Fibroblast of the conjunctiva (primary cell): ENCODE measurements around the gene DCAF8.

ENCODE experiments used
- DNase-seq: peaks from one replicate; pipeline ENCODE4 v3.0.0-alpha.2; 2010; ENCODE audit warnings: low read depth

DCAF8 gene

GRCh38 chr1:160205242-160206035 lies 56.9 kb downstream of the DCAF8 start, which contains the start of gene PEA15:
Gene PEA15, plus strand, starts transcription at chr1:160205384. Its CDS starts 6,161 bp downstream, at chr1:160211545.
- DNase-seq, result no peak

- DNase-seq, result no peak
These were observed 57.7 kb downstream of the DCAF8 start for GRCh38 chr1:160204526-160205241.

- DNase-seq, result no peak
These were observed 61.6 kb downstream of the DCAF8 start for GRCh38 chr1:160200786-160201185.

GRCh38 chr1:160197231-160197630 lies 65.1 kb downstream of the DCAF8 start:
- no peak for DNase-seq

GRCh38 chr1:160196143-160196542 lies 66.2 kb downstream of the DCAF8 start:
- no peak for DNase-seq

- DNase-seq, result no peak
These were observed 67.7 kb downstream of the DCAF8 start for GRCh38 chr1:160194737-160195059.

GRCh38 chr1:160193832-160194736 lies 68.3 kb downstream of the DCAF8 start:
- no peak for DNase-seq

GRCh38 chr1:160193091-160193819 lies 69.1 kb downstream of the DCAF8 start:
- peak; percentile 79 for DNase-seq

- no peak for DNase-seq
These were observed 70.1 kb downstream of the DCAF8 start for GRCh38 chr1:160192234-160192633.

GRCh38 chr1:160191756-160192155 lies 70.6 kb downstream of the DCAF8 start:
- no peak for DNase-seq

- no peak for DNase-seq
These were observed 72.4 kb downstream of the DCAF8 start, which contains the start of gene CASQ1 for GRCh38 chr1:160189649-160190625. Gene CASQ1, plus strand, starts transcription at chr1:160190575. Its CDS starts 177 bp downstream, at chr1:160190752.

GRCh38 chr1:160188341-160188740 lies 74.0 kb downstream of the DCAF8 start:
- no peak for DNase-seq

- DNase-seq, result no peak
These were observed 74.9 kb downstream of the DCAF8 start for GRCh38 chr1:160187407-160187806.

GRCh38 chr1:160186729-160187128 lies 75.6 kb downstream of the DCAF8 start:
- no peak for DNase-seq

- no peak for DNase-seq
These were observed 76.1 kb downstream of the DCAF8 start for GRCh38 chr1:160186246-160186645.

GRCh38 chr1:160179336-160179735 lies 83.0 kb downstream of the DCAF8 start:
- no peak for DNase-seq

- no peak for DNase-seq
These were observed 83.6 kb downstream of the DCAF8 start for GRCh38 chr1:160178731-160179130.

- DNase-seq, result no peak
These were observed 84.7 kb downstream of the DCAF8 start for GRCh38 chr1:160177667-160178066.

GRCh38 chr1:160177231-160177630 lies 85.1 kb downstream of the DCAF8 start:
- DNase-seq, result no peak

- DNase-seq, result no peak
These were observed 90.4 kb downstream of the DCAF8 start for GRCh38 chr1:160171980-160172379.
